Mesenchymal stem cell (in vitro differentiated cells and primary cell): ENCODE data around the gene VDAC2.

Experiments
- DNase-seq: peaks from one replicate; pipeline ENCODE4 v3.0.0-alpha.2; 2013
- H2AFZ ChIP-seq: one replicate; pipeline ENCODE4 v1.6.1; 2013; ENCODE audit warnings: low read depth, mild to moderate bottlenecking, control low read depth, inconsistent platforms, low read length, moderate library complexity
- H2AK5ac ChIP-seq: 2 replicates; pipeline ENCODE4 v1.6.1; 2013; ENCODE audit warnings: low read length, moderate library complexity, mild to moderate bottlenecking, inconsistent platforms; ENCODE audit not compliant: severe bottlenecking
- H2BK120ac ChIP-seq: one replicate; pipeline ENCODE4 v1.6.1; 2013; ENCODE audit warnings: low read depth, mild to moderate bottlenecking, inconsistent platforms, low read length, moderate library complexity
- H2BK12ac ChIP-seq, 2 experiments: one replicate each; pipeline ENCODE4 v1.6.1; 2013; ENCODE audit warnings: inconsistent platforms in 2 of 2, low read length in 2 of 2, mild to moderate bottlenecking in 2 of 2, moderate library complexity in 2 of 2, control low read depth in 1 of 2
- H2BK15ac ChIP-seq: one replicate; pipeline ENCODE4 v1.6.1; 2013; ENCODE audit warnings: mild to moderate bottlenecking, low read depth, inconsistent platforms; ENCODE audit not compliant: poor library complexity, severe bottlenecking
- H2BK5ac ChIP-seq: 2 replicates; pipeline ENCODE4 v1.6.1; 2013; ENCODE audit warnings: low read depth, mild to moderate bottlenecking, low read length, control low read depth, inconsistent platforms; ENCODE audit not compliant: poor library complexity, severe bottlenecking
- H3K14ac ChIP-seq, 2 experiments: one replicate each; pipeline ENCODE4 v1.6.1; 2013; ENCODE audit warnings: inconsistent platforms in 2 of 2, low read length in 2 of 2, control low read depth in 1 of 2, mild to moderate bottlenecking in 1 of 2, moderate library complexity in 1 of 2
- H3K18ac ChIP-seq, 2 experiments: one replicate each; pipeline ENCODE4 v1.6.1; 2013; ENCODE audit warnings: inconsistent platforms in 2 of 2, low read length in 2 of 2, control low read depth in 1 of 2, low read depth in 1 of 2, mild to moderate bottlenecking in 1 of 2
- H3K23ac ChIP-seq, 2 experiments: one replicate each; pipeline ENCODE4 v1.6.1; 2013; ENCODE audit warnings: inconsistent platforms in 2 of 2, low read length in 2 of 2, mild to moderate bottlenecking in 2 of 2, moderate library complexity in 2 of 2, control low read depth in 1 of 2
- H3K27ac ChIP-seq: 2 replicates; pipeline ENCODE4 v1.5.1; 2013; ENCODE audit warnings: mild to moderate bottlenecking, moderate library complexity, low read length, control low read depth, inconsistent platforms; ENCODE audit not compliant: poor library complexity, severe bottlenecking
- H3K27me3 ChIP-seq, 2 experiments: 2 replicates each; pipeline versions ENCODE4 v1.6.1 to v1.7.0; 2013; ENCODE audit warnings: low read length in 2 of 2, mild to moderate bottlenecking in 2 of 2, moderate library complexity in 2 of 2, control low read depth in 1 of 2, inconsistent platforms in 1 of 2; ENCODE audit not compliant: control insufficient read depth in 1 of 2, insufficient read depth in 1 of 2
- H3K36me3 ChIP-seq, 2 experiments: 2 replicates each; pipeline versions ENCODE4 v1.6.1 to v1.7.0; 2013; ENCODE audit warnings: low read length in 2 of 2, control low read depth in 1 of 2, inconsistent platforms in 1 of 2, low read depth in 1 of 2, mild to moderate bottlenecking in 1 of 2; ENCODE audit not compliant: insufficient read depth in 2 of 2, control insufficient read depth in 1 of 2
- H3K4ac ChIP-seq, 2 experiments: one replicate each; pipeline ENCODE4 v1.6.1; 2013; ENCODE audit warnings: inconsistent platforms in 2 of 2, low read length in 2 of 2, mild to moderate bottlenecking in 2 of 2, moderate library complexity in 2 of 2, control low read depth in 1 of 2, low read depth in 1 of 2
- H3K4me1 ChIP-seq: 2 replicates; pipeline ENCODE4 v1.6.1; 2013; ENCODE audit warnings: low read depth, low read length, control low read depth; ENCODE audit not compliant: control insufficient read depth, insufficient read depth
- H3K4me2 ChIP-seq: 2 replicates; pipeline ENCODE4 v1.6.1; 2013; ENCODE audit warnings: low read length, mild to moderate bottlenecking, inconsistent platforms; ENCODE audit not compliant: poor library complexity, severe bottlenecking
- H3K4me3 ChIP-seq, 2 experiments: 2 replicates each; pipeline versions ENCODE4 v1.5.1 to v1.7.0; 2013; ENCODE audit warnings: low read length in 2 of 2, mild to moderate bottlenecking in 2 of 2, control low read depth in 1 of 2, low read depth in 1 of 2; ENCODE audit not compliant: insufficient read depth in 1 of 2
- H3K79me1 ChIP-seq: replicated peaks from 2 replicates; pipeline ENCODE4 v1.6.1; 2013; ENCODE audit warnings: mild to moderate bottlenecking, control low read depth, low read length, inconsistent platforms; ENCODE audit not compliant: poor library complexity, severe bottlenecking
- H3K9ac ChIP-seq: 2 replicates; pipeline ENCODE4 v1.7.0; 2013; ENCODE audit warnings: mild to moderate bottlenecking, low read length, moderate library complexity
- H3K9me3 ChIP-seq: 2 replicates; pipeline ENCODE4 v1.7.0; 2013; ENCODE audit warnings: mild to moderate bottlenecking, low read length; ENCODE audit not compliant: control insufficient read depth
- H4K8ac ChIP-seq: one replicate; pipeline ENCODE4 v1.6.1; 2013; ENCODE audit warnings: inconsistent platforms, mild to moderate bottlenecking, low read length, moderate library complexity
- H4K91ac ChIP-seq: one replicate; pipeline ENCODE4 v1.6.1; 2013; ENCODE audit warnings: mild to moderate bottlenecking, low read length, inconsistent platforms
- WGBS: methylation state at CpG from one replicate; pipeline ENCODE4 v1.1.7; 2013; ENCODE audit warnings: mixed read lengths; 5-methylcytosine and 5-hydroxymethylcytosine counted together

The VDAC2 gene

GRCh38 chr10:75235375-75236177 is 25.0 kb downstream of the VDAC2 start, which contains the start of gene COMTD1:
COMTD1 (minus strand) TSS chr10:75235957; CDS start chr10:75235928, 29 bp downstream.
- peak within 1 kb of the TSS; percentile 66 to 95 for H3K18ac ChIP-seq
- WGBS = 1% methylated on average over 63 of the region's 76 CpGs

GRCh38 chr10:75236178-75236825 is 25.7 kb downstream of the VDAC2 start:
- Histone ChIP-seq H2BK15ac (no peak overlapping the region), H3K18ac (peak overlapping the region in 1 of 2 experiments; percentile 15), H3K9me3 (no peaks in the 10 kb centered on the region), H2BK5ac (no peak overlapping the region), H3K23ac (no peak overlapping the region), H4K8ac (no peak overlapping the region), H3K9ac (peak overlapping the region; percentile 51), H2BK120ac (no peak overlapping the region), H3K27ac (no peak overlapping the region), H3K4me1 (peaks cover 14% of the 10 kb centered on the region), H2AFZ (peak overlapping the region; percentile 23), H3K4me2 (no peak overlapping the region), H3K4me3 (no peak overlapping the region), H4K91ac (no peak overlapping the region), H3K4ac (no peak overlapping the region), H2BK12ac (peak overlapping the region in 1 of 2 experiments; percentile 57), H3K36me3 (peaks cover 22 to 24% of the 10 kb centered on the region in 2 experiments), H2AK5ac (no peak overlapping the region), H3K79me1 (peaks cover 8% of the 10 kb centered on the region), H3K14ac (no peak overlapping the region), H3K27me3 (peaks cover 0 to 10% of the 10 kb centered on the region in 2 experiments)
- 66% methylated on average over 9 of the region's 12 CpGs for WGBS
- DNase-seq = no peak

More at GRCh38 chr10:75235375-75236177, 25.0 kb downstream of the VDAC2 start, which contains the start of gene COMTD1:
- H3K23ac ChIP-seq = peak within 1 kb of the TSS in 1 of 2 experiments; percentile 83
- H3K4me3 ChIP-seq = peak within 1 kb of the TSS; percentile 81
- H3K27me3 ChIP-seq = peaks cover 0 to 10% of the 10 kb centered on the region in 2 experiments
- peak within 1 kb of the TSS; percentile 88 for H4K8ac ChIP-seq
- H2AFZ ChIP-seq = peak within 1 kb of the TSS; percentile 79
- peak within 1 kb of the TSS in 1 of 2 experiments; percentile 82 for H3K14ac ChIP-seq
- H3K36me3 ChIP-seq = peaks cover 24 to 28% of the 10 kb centered on the region in 2 experiments
- H3K9ac ChIP-seq = peak within 1 kb of the TSS; percentile 80
- peak within 1 kb of the TSS; percentile 77 for H4K91ac ChIP-seq
- H2BK15ac ChIP-seq = peak within 1 kb of the TSS; percentile 84
- peaks cover 14% of the 10 kb centered on the region for H3K4me1 ChIP-seq
- H2BK12ac ChIP-seq = peak within 1 kb of the TSS; percentile 42 to 98
- peaks cover 8% of the 10 kb centered on the region for H3K79me1 ChIP-seq
- peak within 1 kb of the TSS; percentile 99 for H3K4me2 ChIP-seq
- H2BK120ac ChIP-seq = peak within 1 kb of the TSS; percentile 54
- no peak within 1 kb of the TSS for H2BK5ac ChIP-seq
- H3K27ac ChIP-seq = no peak within 1 kb of the TSS
- H2AK5ac ChIP-seq = no peak within 1 kb of the TSS
- DNase-seq = peak; percentile 82
- H3K4ac ChIP-seq = peak within 1 kb of the TSS; percentile 46 to 92
- no peaks in the 10 kb centered on the region for H3K9me3 ChIP-seq

- H3K9ac ChIP-seq = no peak overlapping the region
- no peak overlapping the region for H3K4me3 ChIP-seq
- 95% methylated on average over 30 of the region's 37 CpGs for WGBS
- H2AK5ac ChIP-seq = no peak overlapping the region
- no peak overlapping the region for H4K8ac ChIP-seq
- H3K79me1 ChIP-seq = peaks cover 4% of the 10 kb centered on the region
- H3K23ac ChIP-seq = no peak overlapping the region
- no peak overlapping the region for H4K91ac ChIP-seq
- H3K4me1 ChIP-seq = peaks cover 14% of the 10 kb centered on the region
- no peak overlapping the region for H3K4me2 ChIP-seq
- no peak overlapping the region for H2BK120ac ChIP-seq
- no peak overlapping the region for H2BK15ac ChIP-seq
- H2BK12ac ChIP-seq = peak overlapping the region in 1 of 2 experiments; percentile 8
- H3K18ac ChIP-seq = no peak overlapping the region
- H3K4ac ChIP-seq = no peak overlapping the region
- no peak overlapping the region for H3K14ac ChIP-seq
- H3K36me3 ChIP-seq = peaks cover 2 to 7% of the 10 kb centered on the region in 2 experiments
- no peak for DNase-seq
- H3K27ac ChIP-seq = no peak overlapping the region
- peaks cover 0 to 17% of the 10 kb centered on the region in 2 experiments for H3K27me3 ChIP-seq
- H3K9me3 ChIP-seq = no peaks in the 10 kb centered on the region
- H2BK5ac ChIP-seq = no peak overlapping the region
- no peak overlapping the region for H2AFZ ChIP-seq
Measured at GRCh38 chr10:75238182-75239095, 27.8 kb downstream of the VDAC2 start.
